Adrenal gland (tissue), 12 donors: ENCODE results near the gene ABCA10. TPM values are rescaled to one million over a fixed set of nuclear protein-coding genes. Genes with fewer than 3 reads are reported as not detected.

Source experiments
- DNase-seq, 7 donors: peaks; one replicate each; pipeline ENCODE4 v3.0.0-alpha.2; 2019 to 2020
- H3K27ac ChIP-seq, 5 donors: fragments of 200-600 bp; sonication (generic) in 4 of 5; 1 replicate in 3 of 5; 2 replicates in 2 of 5; pipeline versions ENCODE4 v1.5.1 to v1.8.0; 2016 to 2020; ENCODE audit warnings: mild to moderate bottlenecking in 1 of 5
- H3K27me3 ChIP-seq: fragments of 200-600 bp; 2 replicates; pipeline ENCODE4 v1.8.0; 2021
- H3K36me3 ChIP-seq, 2 donors: fragments of 200-600 bp; replicated peaks in 1 of 2; 1 replicate in 1 of 2; 2 replicates in 1 of 2; pipeline versions ENCODE4 v1.5.1 to v1.8.0; 2018 to 2022
- H3K4me1 ChIP-seq, 2 donors: fragments of 200-600 bp; replicated peaks in 1 of 2; 1 replicate in 1 of 2; 2 replicates in 1 of 2; pipeline versions ENCODE4 v1.5.1 to v1.8.0; 2018 to 2021
- H3K4me3 ChIP-seq, 4 donors: fragments of 200-600 bp; sonication (generic) in 3 of 4; one replicate each; pipeline ENCODE4 v1.5.1; 2016 to 2018
- H3K9me3 ChIP-seq, 3 donors: fragments of 200-600 bp; sonication (generic) in 1 of 3; replicated peaks in 1 of 3; 1 replicate in 2 of 3; 2 replicates in 1 of 3; pipeline versions ENCODE4 v1.5.1 to v1.8.0; 2016 to 2021
- CTCF ChIP-seq, 6 experiments: fragments of 450-650 bp in 4 of 6; fragments of 200-600 bp in 2 of 6; sonication (generic) in 1 of 6; IDR thresholded peaks; 1 replicate in 5 of 6; 2 replicates in 1 of 6; pipeline versions ENCODE4 v1.5.1 to v1.8.0; 2016 to 2021; ENCODE audit warnings: antibody characterized with exemption in 6 of 6, mild to moderate bottlenecking in 2 of 6, moderate library complexity in 1 of 6
- POLR2A ChIP-seq, 2 donors: fragments of 450-650 bp; IDR thresholded peaks; one replicate each; pipeline ENCODE4 v1.6.1; 2017; ENCODE audit warnings: antibody characterized with exemption in 2 of 2, mild to moderate bottlenecking in 2 of 2, moderate library complexity in 1 of 2
- WGBS, 4 donors: extraction: QIAGEN DNeasy Blood & Tissue Kit in 2 of 4; methylation state at CpG; one replicate each; pipeline versions ENCODE4 v1.1.5 to v1.1.7; 2013 to 2017; 5-methylcytosine and 5-hydroxymethylcytosine counted together
- intact Hi-C, 2 donors: fragments of 100-400 bp; cut with DNase I; formaldehyde crosslinking; loops; one replicate each; pipeline versions ENCODE4 v1.14.1 to v1.15.0; 2022 to 2023
- polyA plus RNA-seq, 3 donors: library from polyadenylated mRNA; stranded (reverse); fragments of 200-250 nt in 2 of 3; fragments of 350-450 nt in 1 of 3; fragmentation: Illumina TruSeq in 1 of 3; extraction: RNeasy Lipid Tissue Mini Kit (QIAGEN cat#74804) in 1 of 3; gene quantifications; one replicate each; pipeline ENCODE4 v1.2.3, GENCODE V29; 2013 to 2014
- total RNA-seq, 9 donors: library from RNA; depleted of rRNA in 4 of 9; stranded (reverse); fragments of >200 nt in 4 of 9; fragments of 120-200 nt in 1 of 9; fragmentation: NEBNext Ultra II Directional in 1 of 9; extraction: Animal tissue kit (Norgen Biotek cat#: 25700) in 1 of 9; gene quantifications; one replicate each; pipeline versions ENCODE4 v1.1.0 to v1.2.4, GENCODE V29; 2013 to 2023
- donor health status: healthy with polysubstance abuse.
- donor health status: Bipolar disorder and iron deficiency.
- donor health status: DM: yes; HTN: yes; CAD: no.
- donor health status: DM: no; HTN: no; CAD: no.
- donor health status: DM: no; HTN: no; CAD: no.
- donor health status: DM: yes; HTN: yes; CAD: no.

ABCA10 gene
- total and polyA plus RNA-seq, 12 donors = 0.24 to 28.2 (median 3.5) TPM

- TF ChIP-seq CTCF (IDR thresholded peaks at IDR 0.05) (peak; percentile 73 to 97 (median 86)), POLR2A (IDR thresholded peaks at IDR 0.05) (no peak)
- intact Hi-C loops = loop anchor here (5.0 to 10.0 kb wide), 2 partner anchors 261 to 463 kb away; no protein-coding TSS in a partner anchor
- Histone ChIP-seq H3K4me3 (no peak overlapping the region), H3K9me3 (peaks cover 0 to 10% (median 8%) of the 10 kb centered on the region in 3 donors), H3K36me3 (no peaks in the 10 kb centered on the region), H3K27ac (no peak overlapping the region), H3K27me3 (no peaks in the 10 kb centered on the region), H3K4me1 (peaks cover 0 to 4% of the 10 kb centered on the region in 2 donors)
- DNase-seq = peak; percentile 82 to 93 (median 87)
- 7 to 21% (median 21%) methylated on average over 1 of the region's 1 CpG for WGBS, 4 donors
These were observed 6.9 kb upstream of the ABCA10 start for GRCh38 chr17:69235338-69236058.

- peaks cover 0 to 10% (median 8%) of the 10 kb centered on the region in 3 donors for H3K9me3 ChIP-seq
- H3K4me3 ChIP-seq = no peak overlapping the region
- no peak for DNase-seq
- no peaks in the 10 kb centered on the region for H3K27me3 ChIP-seq
- TF ChIP-seq CTCF (IDR thresholded peaks at IDR 0.05) (no peak), POLR2A (IDR thresholded peaks at IDR 0.05) (no peak)
- no peak overlapping the region for H3K27ac ChIP-seq
- H3K36me3 ChIP-seq = no peaks in the 10 kb centered on the region
- peaks cover 0 to 4% of the 10 kb centered on the region in 2 donors for H3K4me1 ChIP-seq
- intact Hi-C loops = loop anchor here in 1 of 2 donors (10.0 kb wide), 1 partner anchor 258 kb away; no protein-coding TSS in a partner anchor
These were observed 4.0 kb upstream of the ABCA10 start for GRCh38 chr17:69232650-69233049.

GRCh38 chr17:69231521-69231920, 2.9 kb upstream of the ABCA10 start:
- no peak for TF ChIP-seq CTCF (IDR thresholded peaks at IDR 0.05)
- no peak for TF ChIP-seq POLR2A (IDR thresholded peaks at IDR 0.05)
- Histone ChIP-seq H3K27ac (no peak overlapping the region), H3K36me3 (no peaks in the 10 kb centered on the region), H3K9me3 (peaks cover 0 to 10% (median 8%) of the 10 kb centered on the region in 3 donors), H3K27me3 (no peaks in the 10 kb centered on the region), H3K4me3 (no peak overlapping the region), H3K4me1 (peaks cover 0 to 4% of the 10 kb centered on the region in 2 donors)
- WGBS, 4 donors = 86 to 90% (median 89%) methylated on average over 1 of the region's 1 CpG
- intact Hi-C loops = loop anchor here in 1 of 2 donors (10.0 kb wide), 1 partner anchor 257 kb away; no protein-coding TSS in a partner anchor
- no peak for DNase-seq

- DNase-seq = no peak
- H3K27ac ChIP-seq = no peak overlapping the region
- TF ChIP-seq POLR2A (IDR thresholded peaks at IDR 0.05) (no peak), CTCF (IDR thresholded peaks at IDR 0.05) (no peak)
- intact Hi-C loops = loop anchor here in 1 of 2 donors (10.0 kb wide), 1 partner anchor 256 kb away; no protein-coding TSS in a partner anchor
- peaks cover 0 to 4% of the 10 kb centered on the region in 2 donors for H3K4me1 ChIP-seq
- WGBS, 4 donors = 94 to 100% (median 95%) methylated on average over 3 of the region's 3 CpGs
- no peak overlapping the region for H3K4me3 ChIP-seq
- H3K9me3 ChIP-seq = peaks cover 0 to 10% (median 8%) of the 10 kb centered on the region in 3 donors
- H3K27me3 ChIP-seq = no peaks in the 10 kb centered on the region
- H3K36me3 ChIP-seq = no peaks in the 10 kb centered on the region
These were observed 2.3 kb upstream of the ABCA10 start for GRCh38 chr17:69230939-69231338.
